HG03066 (cell line): ENCODE data around the gene DUSP28.
"Not testable (repeated sequence)": the region's sequence is repeated elsewhere in the genome, so short reads cannot be mapped to it uniquely, and the experiment has no call there.

Experiments used
- ATAC-seq: cut with Tn5 transposase; IDR thresholded peaks from one replicate; pipeline ENCODE4 v1.9.1; 2021; ENCODE audit warnings: low read depth; ENCODE audit not compliant: unreplicated experiment

The DUSP28 gene, protein sequence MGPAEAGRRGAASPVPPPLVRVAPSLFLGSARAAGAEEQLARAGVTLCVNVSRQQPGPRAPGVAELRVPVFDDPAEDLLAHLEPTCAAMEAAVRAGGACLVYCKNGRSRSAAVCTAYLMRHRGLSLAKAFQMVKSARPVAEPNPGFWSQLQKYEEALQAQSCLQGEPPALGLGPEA

DNA sequence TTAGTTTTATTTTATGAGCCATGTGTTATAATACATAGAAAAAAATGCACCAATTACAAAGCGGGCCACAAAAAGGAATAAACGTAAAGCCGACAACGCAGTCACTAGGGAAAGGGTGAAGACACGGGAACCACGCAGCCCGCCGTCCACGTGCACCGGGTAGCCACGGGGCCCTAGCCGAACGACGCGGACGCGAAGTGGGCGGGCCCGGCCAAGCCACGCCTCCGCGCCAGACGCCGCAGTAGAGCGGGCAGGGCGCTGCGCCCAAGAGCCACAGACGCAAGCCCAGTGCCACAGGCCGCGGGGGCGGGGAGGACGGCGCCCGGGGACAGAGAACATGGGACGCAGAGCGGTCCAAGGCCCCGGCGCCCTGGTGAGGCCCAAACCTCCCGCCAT lies at the start of gene DUSP28:
Gene DUSP28, plus strand, starts transcription at position 274 of the 396 bp plus-strand sequence. CDS start 328 bp downstream, outside the sequence.
- peak; percentile 55 for ATAC-seq

DNA sequence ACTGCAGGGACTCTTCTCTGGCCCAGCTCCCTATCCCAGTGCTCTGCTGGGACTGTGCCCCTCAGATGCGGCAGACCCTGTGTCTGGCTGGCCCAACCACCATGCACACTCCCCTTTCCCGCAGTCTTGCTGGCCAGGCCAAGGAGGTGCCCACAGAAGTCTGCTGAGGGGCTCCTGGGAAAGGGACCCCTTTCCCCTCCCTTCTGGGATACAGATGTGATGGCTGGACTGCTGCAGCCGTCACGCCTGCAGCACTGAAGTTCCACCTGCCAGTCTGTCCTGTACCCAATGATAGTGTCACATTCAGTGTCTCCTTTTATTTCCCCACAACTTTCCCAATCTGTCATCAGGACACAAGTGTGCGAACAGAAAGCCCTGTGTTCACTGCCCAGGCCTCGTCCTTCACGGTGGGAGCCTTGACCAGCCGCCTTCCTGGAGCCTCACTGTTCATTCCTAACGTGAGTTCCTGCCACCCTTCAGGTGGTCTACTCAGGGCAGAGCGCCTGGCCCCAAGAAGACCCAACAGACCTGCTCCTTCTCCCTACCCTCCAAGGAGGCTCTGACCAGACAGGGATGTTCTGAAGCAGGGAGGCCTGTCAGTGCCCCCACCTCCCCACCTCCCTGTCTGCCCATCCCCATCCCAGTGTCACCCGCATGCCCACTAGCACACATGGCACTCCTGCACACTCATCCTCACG lies 49.5 kb upstream of the DUSP28 start:
- no peak for ATAC-seq

DNA sequence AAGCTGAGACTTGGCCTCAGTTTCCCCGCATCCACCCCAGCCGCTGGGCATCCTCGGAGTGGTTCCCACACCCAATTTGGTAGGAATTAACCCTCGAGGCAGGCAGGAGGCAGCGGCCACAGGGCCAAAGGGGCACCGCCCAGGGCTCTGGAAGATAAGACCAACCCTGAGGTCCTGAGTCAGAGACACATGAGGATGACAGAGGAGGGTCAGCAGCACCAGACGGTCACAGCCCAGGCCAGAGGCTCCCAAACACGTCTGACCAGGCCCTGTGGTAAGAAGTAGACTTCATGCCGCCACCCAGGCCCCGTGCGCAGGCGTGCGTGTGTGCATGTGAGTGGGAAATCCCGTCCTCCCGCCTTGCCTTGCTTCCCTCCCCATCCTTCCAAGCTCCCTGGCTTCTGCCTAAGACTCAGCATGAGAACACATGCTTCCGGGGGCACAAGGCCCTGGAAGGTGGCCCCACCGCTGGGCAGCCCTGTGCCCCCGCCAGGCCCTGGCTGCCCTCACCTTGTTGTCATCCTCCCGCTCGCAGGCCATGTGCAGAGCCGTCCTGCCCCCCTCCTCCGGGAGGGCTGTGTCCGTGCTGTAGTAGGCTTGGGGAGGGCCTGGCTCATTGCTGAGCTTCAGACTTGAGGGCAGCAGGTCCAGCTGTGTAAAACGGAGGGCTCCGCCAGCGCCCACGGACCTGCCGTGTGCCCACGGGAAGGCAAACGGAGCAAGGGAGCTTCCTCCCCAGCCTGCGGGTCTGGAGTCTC lies 48.6 kb upstream of the DUSP28 start:
- no peak for ATAC-seq

DNA sequence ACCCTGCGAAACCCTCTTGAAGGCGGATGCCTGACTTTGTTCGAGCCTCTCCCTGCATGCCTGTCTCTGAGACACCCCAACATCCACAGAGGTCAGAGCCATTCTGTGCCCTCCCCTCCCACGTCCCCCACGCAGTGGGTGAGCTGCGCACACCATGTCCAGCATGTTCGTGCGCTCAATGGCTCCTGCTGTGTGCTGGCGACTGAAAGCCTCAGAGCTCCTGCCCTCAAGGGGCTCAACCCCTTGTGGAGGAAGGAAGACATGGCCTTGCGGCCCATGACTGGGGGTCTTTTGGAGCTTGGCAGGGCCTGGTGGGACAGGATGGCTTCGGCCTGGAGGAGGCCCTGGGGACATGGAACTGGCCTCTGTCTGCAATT lies 48.1 kb upstream of the DUSP28 start:
- no peak for ATAC-seq

DNA sequence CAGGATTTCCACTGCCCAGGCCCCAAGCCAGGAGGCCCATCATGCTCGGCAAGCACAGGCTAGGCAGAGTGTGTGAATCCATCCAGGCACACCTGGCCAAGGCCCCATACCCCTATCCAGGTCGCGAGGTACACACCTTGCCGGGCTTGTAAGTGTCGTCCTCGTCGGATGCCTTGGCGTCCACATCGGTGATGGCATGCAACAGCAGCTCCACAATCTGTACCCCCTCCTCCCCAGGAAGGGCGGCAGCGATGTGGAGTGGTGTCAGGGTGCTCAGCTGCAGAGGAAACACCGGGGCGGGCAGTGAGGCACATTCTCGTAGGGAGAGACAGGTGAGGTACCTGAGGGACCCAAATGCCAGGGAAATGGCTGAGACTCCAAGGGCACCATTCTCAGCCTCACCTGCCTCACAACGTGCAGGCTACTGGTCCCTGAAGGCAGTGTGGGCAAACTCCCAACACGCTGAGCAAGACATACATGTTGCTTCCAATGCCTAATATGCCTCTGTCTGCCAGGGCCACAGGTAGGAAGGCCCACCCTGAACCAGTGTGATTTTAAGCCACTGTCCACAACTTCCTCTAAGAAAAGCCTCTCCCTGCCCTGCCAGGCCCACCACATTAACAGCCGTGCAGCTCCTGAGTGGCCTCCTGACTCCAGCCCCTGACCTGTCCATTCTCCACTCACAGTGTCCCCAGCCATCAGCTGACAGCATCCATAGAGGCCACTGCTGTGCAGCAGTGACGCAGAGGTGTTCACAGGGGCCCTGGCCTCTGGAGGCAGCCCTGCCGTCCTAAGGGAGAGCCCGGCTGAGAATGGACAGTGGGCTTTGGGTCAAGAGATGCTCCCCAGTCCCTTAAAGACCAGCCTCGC lies 47.3 kb upstream of the DUSP28 start:
- no peak for ATAC-seq

DNA sequence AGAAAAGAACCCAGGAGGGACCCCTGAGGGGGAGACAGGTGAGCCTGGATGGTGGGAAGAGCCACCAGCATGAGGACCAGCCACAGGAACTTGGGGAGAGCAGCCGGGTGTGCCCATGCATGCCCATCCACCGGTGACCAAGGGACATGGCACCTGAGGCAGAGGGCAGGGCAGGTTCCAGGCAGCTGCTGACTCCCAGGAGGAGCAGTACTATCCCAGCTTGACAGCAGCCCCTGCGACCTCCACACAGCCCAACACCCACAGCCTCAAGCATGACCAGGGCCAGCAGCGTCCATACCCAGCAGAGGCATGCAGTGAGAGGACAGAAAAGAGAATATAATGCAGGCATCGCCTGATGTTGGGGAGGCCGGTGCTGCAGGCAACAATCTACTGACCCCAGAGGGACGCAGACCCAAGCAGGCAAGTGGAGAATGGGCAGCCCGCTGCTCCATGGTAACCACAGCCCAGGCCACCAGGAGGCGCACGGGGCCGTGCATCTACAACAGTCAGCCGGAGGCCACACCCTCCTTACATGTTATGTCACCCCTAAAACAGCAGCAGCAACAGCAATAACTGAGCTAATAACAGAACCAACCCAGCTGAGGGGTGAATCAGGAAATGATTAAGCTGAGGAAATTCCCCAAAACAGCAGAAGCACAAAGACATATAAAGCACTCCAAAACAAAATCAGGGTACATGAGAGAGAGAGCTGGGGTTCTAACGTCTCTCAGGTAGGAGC lies 46.4 kb upstream of the DUSP28 start:
- peak; percentile 93 for ATAC-seq

DNA sequence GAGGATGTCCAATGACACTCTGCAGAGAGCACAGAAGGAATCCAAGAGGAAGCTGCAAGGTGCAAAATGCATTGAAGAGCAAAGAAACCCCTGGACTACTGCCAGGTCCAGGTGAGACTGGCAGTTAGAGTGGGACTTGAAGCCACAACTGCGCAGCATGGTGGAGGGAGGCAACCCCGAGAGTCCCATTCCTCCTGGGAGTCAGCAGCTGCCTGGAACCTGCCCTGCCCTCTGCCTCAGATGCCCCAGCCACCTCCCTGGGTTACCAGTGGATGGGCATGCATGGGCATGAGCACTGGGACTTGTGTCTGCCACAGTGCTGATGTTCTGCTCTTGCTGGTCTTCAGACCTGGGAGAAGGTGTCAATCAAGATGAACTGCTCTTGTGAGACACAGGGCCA lies 45.5 kb upstream of the DUSP28 start:
- no peak for ATAC-seq

DNA sequence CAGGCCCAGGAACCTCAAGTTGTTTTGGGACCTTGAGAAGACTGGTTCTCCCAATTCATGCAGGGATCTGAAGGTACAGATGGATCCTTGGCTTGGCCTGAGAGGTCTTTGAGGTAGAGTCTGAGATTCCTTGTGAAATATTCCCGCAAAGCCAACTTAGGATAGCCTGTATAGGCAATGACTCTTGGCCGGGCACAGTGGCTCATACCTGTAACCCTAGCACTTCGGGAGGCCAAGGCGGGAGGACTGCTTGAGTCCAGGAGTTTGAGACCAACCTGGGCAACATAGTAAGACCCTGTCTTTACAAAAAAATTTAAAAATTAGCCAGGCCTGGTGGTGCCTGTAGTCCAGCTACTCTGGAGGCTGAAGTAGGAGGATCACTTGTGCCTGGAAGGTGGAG lies 42.8 kb upstream of the DUSP28 start:
- no peak for ATAC-seq

DNA sequence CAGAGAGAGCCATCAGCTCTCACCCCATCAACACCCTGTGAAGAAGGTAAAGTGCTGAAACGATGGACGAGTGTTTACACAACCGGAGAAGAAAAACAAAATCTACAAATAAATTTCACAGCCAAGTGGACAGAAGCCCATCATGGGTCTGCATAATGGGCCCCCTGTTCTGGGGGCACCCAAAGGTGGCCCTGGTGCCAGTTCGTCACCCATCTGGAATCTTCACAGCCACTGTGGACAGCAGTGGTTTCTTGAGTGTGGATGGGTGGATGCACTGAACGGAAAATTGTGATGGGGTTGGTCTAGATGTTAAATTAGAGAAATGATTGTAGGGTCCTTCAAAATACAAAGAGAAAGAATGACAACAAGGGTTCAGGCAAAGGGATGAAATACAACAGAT lies 41.2 kb upstream of the DUSP28 start:
- ATAC-seq, result no peak

DNA sequence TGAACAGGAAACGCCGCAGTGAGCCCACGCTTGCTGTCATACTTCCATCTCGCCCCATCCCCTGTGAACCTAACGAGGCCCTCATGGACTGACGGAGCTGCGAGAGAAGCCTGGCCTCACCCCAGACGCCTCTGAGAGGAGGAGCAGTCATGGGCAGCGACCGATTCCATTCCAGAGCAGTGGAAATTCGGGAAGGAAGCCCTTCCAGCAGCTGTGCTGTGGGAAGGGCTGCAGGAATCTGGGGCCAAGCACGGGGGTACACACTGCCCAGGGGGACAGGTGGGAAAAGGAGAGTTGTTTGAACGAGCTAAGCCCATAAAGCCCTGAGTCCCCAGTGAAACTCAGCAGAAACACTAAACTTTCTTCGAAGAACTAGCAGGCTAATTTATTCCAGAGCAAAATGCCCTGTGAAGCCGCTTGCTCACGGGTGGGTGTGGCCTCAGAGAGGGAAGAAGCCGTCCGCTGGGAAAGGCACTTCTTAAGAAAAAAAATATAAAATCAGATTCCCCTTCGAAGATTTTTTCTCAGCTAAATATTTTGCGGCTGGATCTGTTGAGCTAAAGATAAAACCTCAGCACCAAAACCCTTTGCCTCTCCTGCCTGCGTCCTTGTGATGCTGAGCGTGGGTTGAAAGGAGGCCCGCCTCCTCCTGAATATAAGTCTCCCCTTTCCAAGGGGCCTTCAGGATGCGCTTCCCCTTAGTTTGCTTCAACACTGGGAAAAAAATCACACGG lies 40.6 kb upstream of the DUSP28 start:
- no peak for ATAC-seq

DNA sequence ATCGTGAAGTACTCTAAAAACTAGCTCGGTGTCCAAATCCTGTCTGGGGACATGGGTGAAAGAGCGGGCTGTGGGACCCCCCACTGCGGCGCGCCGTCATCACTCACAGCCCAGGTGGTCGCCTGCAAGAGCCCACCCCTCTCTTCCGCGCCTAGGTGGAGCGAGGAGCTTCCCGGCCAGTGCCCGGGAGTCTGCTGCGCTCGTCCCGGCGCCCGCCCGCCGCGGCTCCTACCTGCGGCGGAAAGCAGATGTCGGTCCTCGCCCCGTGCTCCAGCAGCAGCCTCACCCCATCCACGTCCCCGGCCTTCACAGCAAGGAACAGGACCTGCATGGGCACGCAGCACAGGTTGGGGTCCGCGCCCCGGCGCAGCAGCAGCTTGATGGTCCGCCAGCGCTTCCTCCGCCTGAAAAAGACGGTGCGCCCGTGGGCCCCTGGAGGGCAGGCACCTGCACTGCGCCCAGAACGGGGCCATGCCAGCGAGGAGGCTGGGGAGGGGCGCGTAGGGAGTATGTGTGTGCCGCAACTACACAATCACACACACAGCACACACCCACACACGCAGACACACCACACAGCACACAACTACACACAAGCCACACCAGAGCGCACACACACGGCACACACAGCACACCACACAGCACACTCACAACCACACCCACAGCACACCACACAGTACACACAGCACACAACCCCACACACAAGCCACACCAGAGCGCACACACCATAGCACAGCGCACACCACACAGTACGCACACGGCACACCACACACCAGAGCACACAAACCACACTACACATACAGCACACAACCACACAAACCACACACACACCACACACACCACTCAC lies 39.8 kb upstream of the DUSP28 start:
- no peak for ATAC-seq

DNA sequence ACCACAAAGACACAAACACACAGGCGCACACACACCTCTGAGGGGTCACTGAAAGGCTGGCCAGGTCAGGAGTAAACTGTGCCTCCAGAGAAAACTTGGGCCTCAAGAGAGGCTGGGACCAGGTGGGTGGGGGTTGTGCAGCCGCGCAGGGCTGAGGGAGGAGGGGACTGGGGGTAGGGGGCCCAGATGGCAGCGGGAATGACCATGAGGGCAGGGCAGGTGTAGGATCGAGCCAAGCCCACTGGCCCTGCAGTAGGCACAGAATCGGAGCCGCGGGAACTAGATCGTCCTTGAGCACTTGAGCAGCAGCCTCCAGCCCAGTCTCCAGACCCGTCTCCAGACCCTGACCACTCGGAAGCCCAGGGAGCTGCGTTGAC lies 39.2 kb upstream of the DUSP28 start:
- no peak for ATAC-seq

DNA sequence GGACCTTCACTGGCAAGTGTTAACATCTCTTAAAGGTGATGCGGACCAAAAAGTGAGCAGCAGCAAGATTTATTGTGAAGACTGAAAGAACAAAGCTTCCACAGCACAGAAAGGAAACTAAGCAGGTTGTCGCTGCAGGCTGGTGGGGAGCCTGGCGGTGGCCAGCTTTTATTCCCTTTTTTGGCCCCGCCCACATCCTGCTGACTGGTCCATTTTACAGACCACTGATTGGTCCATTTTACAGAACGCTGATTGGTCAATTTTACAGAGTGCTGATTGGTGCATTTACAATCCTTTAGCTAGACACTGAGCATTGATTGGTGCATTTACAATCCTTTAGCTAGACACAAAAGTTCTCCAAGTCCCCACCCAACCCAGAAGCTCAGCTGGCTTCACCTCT lies 38.3 kb upstream of the DUSP28 start:
- not testable (repeated sequence) for ATAC-seq

DNA sequence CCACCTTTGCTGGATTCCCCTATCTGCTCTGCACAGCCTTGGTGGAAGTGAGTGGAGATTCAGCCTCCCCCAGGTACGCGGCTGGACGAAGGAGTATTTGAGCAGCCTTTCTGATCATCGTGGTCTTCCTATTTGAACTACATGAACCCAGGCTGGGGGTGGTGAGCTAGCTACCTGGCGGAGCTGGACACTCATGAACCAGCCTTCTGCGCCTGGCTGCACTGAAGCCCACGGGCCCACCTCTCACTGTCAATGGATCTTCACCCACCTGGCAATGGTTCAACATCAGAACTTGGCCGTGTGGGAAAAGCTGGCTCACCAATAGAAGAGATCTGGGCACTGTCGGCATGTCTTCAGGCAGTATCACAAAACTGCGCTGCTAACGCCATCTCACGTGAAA lies 37.8 kb upstream of the DUSP28 start:
- no peak for ATAC-seq

DNA sequence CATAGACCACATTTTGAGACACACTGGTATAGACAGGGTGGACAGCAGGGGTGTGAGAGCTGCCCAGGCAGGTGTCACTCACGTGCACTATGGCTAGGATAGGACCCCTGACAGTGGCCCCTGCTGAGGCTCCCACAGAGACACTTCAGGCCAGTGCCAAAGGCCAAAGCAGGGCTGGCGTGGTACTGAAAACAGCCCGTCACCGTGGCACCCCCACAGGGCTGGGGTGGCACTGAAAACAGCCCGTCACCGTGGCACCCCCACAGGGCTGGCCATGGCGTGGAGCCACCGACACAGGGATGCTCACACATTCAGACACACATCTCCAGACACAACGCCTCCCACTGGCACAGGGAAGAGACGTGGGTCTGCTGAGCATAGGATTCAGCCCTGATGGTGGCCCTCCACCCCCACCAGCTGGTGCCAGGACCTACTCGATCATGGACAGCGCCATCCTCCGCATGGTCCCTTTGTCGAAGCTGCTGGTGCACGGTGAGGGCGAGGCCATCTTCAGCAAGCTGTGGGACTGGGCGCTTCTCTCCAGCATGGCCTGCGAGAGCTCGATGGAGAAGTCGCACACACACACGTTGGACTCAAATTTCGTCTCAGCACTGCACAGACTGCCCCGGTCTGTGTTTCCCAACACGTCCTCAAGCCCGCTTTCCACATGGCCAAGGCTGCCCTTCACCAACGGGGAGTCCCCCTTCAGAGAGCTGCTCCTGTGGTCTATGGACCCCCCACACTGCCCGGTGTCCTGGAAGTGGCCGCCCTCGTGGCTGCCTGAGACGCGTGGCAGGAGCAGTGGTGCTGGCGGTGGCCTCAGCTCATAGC lies 36.5 kb upstream of the DUSP28 start:
- no peak for ATAC-seq

DNA sequence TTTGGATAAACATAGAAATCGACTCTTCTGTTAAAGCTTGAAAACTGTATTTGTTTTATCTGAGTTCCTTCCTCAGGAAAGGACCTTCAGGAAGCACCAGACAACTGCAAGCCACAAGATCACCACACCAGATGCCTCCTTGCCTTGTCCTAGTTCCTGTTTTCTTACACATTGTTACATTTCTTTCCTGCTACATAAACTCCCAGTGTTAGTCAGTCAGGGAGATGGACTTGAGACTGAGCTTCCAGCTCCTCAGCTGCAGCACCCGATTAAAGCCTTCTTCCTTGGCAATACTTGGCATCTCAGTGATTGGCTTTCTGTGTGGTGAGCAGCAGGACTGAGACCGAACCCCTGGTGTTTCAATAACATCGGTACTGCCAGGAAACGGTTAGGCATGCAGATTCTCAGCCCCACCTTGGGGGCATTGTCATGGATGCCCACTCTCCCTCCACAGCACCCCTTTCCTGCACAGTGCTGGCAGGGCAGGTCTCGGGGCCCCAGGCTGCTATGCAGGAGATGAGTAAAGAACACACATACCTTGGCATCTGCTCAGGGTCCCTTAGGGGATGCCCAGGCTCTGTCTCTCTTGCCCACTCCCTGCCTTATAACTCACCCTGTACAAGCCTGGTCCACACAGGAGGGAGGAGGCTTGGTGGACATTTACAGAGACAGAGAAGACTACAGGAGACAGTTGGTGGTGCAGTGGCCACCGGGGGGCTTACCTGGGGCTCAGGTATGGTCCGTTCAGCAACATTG lies 35.0 kb upstream of the DUSP28 start:
- ATAC-seq, result no peak

DNA sequence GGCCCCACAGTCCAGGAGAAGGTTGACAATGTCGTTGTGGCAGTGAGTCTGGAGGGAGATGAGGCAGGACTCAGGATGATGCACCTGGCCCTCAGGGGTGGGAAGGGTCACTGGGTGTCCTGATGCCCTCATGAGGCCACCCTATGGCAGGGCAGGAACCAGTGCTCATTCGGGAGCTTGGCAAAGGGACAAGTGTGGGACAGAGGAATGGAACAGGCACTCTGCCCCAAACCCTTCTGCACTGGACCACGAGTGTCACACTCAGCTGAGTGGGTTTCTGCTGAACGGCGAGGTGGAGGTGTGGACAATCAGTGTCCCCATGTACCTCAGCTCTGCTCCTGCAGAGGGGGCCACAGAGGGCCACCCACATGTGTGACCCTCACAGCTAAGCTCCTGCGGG lies 34.4 kb upstream of the DUSP28 start:
- no peak for ATAC-seq
